K562 (cell line): ENCODE data around the gene SLC8A1.

Experiments used
- CTCF ChIP-seq, 3 experiments: IDR thresholded peaks in 2 of 3; conservative IDR thresholded peaks in 1 of 3; 2 replicates each; pipeline ENCODE4 v1.5.1; 2011 to 2012; ENCODE audit warnings: low read length in 3 of 3, mild to moderate bottlenecking in 3 of 3, control low read depth in 2 of 3, improper control_type of control experiment in 1 of 3, inconsistent platforms in 1 of 3, low read depth in 1 of 3, mixed read lengths in 1 of 3, moderate library complexity in 1 of 3; ENCODE audit not compliant: insufficient read depth in 2 of 3
- FOXJ3 ChIP-seq: sonication (generic); formaldehyde crosslinking; IDR thresholded peaks from 2 replicates; pipeline ENCODE4 v1.4.0; 2020; ENCODE audit warnings: mild to moderate bottlenecking, missing genetic modification reagents
- JUND ChIP-seq, 2 experiments: IDR thresholded peaks; 2 replicates in 1 of 2; 3 replicates in 1 of 2; pipeline ENCODE4 v1.6.1; 2011; ENCODE audit warnings: borderline replicate concordance in 2 of 2, low read depth in 2 of 2, low read length in 2 of 2, improper control_type of control experiment in 1 of 2, missing biosample characterization in 1 of 2, missing genetic modification characterization in 1 of 2, missing genetic modification reagents in 1 of 2
- ZSCAN32 ChIP-seq: fragments of 450-650 bp; formaldehyde crosslinking; IDR thresholded peaks from 2 replicates; pipeline ENCODE4 v1.4.0; 2020; ENCODE audit warnings: mild to moderate bottlenecking, moderate library complexity
- TF ChIP-seq, protein P1 (sequence below): sonication (generic); formaldehyde crosslinking; IDR thresholded peaks from 2 replicates; pipeline ENCODE4 v1.8.1; 2022; ENCODE audit warnings: missing genetic modification reagents

DNA sequence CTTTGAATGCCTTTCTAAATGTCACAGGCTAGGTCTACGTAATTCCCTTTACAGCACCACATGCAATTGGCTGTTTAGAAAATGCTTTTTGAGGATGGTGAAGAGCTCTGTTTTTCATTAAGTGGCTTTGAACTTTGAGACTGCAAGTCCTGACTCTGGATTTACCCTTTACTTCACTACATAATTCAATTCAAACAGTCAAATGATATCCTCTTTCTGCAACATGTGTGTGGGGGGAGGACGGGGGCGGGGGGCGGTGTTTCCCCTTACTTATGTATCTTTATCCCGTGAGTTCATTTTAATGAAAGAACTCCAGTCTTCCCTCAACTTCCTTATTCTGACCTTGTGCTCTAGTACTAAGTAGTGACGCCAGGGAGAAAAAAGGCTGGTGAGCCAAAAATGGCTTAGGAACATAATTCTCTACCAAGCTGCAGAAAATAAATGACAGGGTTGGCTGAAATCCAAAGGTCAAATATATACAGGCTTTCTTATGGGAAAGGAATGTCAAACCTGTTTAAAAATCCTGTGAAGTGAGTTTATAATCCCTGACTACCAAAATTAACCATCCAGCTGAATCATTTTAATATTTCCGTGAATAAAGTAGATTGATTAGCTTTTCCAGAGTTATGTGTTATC is 119.6 kb downstream of the SLC8A1 start:
- TF ChIP-seq ZSCAN32 (CRISPR knock-in tag) (no peak), JUND (IDR thresholded peaks at IDR 0.05; ENCODE audit: borderline replicate concordance, low read depth, low read length) (no peak), JUND (tag; IDR thresholded peaks at IDR 0.05; ENCODE audit: borderline replicate concordance, low read depth, low read length) (no peak), FOXJ3 (no peak), CTCF (IDR thresholded peaks at IDR 0.05 in 2 of 3, conservative IDR thresholded peaks at IDR 0.05 in 1 of 3; ENCODE audit: insufficient read depth in 2 of 3, low read depth in 1 of 3, low read length in 3 of 3) (no peak)
- TF ChIP-seq, protein P1, sequence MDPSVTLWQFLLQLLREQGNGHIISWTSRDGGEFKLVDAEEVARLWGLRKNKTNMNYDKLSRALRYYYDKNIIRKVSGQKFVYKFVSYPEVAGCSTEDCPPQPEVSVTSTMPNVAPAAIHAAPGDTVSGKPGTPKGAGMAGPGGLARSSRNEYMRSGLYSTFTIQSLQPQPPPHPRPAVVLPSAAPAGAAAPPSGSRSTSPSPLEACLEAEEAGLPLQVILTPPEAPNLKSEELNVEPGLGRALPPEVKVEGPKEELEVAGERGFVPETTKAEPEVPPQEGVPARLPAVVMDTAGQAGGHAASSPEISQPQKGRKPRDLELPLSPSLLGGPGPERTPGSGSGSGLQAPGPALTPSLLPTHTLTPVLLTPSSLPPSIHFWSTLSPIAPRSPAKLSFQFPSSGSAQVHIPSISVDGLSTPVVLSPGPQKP (CRISPR knock-in tag) = no peak
